ACC112 (cell line): Measurements from ENCODE around the gene CFAP91.
A peak's percentile ranks its signal among the peaks of the same experiment; 100 is the strongest.

Source experiments
- H2AFZ ChIP-seq: fragments of 200-600 bp; sonication (generic); one replicate; pipeline ENCODE4 v1.6.0; 2017; ENCODE audit warnings: antibody characterized with exemption, low read length; ENCODE audit not compliant: unreplicated experiment
- H3K27ac ChIP-seq: fragments of 200-600 bp; sonication (generic); 2 replicates; pipeline ENCODE4 v1.5.1; 2014; ENCODE audit warnings: low read depth, mild to moderate bottlenecking, antibody characterized with exemption, low read length, moderate library complexity
- H3K27me3 ChIP-seq: fragments of 200-600 bp; sonication (generic); 2 replicates; pipeline ENCODE4 v1.6.1; 2014; ENCODE audit warnings: mild to moderate bottlenecking, antibody characterized with exemption, low read length, moderate library complexity, mixed read lengths; ENCODE audit not compliant: insufficient read depth
- H3K36me3 ChIP-seq: fragments of 200-600 bp; sonication (generic); 2 replicates; pipeline ENCODE4 v1.6.1; 2016; ENCODE audit warnings: mild to moderate bottlenecking, antibody characterized with exemption, low read length, moderate library complexity, mixed read lengths; ENCODE audit not compliant: insufficient read depth
- H3K4me1 ChIP-seq: fragments of 200-600 bp; sonication (generic); one replicate; pipeline ENCODE4 v1.6.1; 2016; ENCODE audit warnings: low read length, mixed read lengths; ENCODE audit not compliant: insufficient read depth, unreplicated experiment, control insufficient read depth
- H3K4me3 ChIP-seq: fragments of 200-600 bp; sonication (generic); 2 replicates; pipeline ENCODE4 v1.5.1; 2014; ENCODE audit warnings: mild to moderate bottlenecking, low read depth, low read length
- H3K79me2 ChIP-seq: fragments of 200-600 bp; sonication (generic); one replicate; pipeline ENCODE4 v1.6.0; 2016; ENCODE audit warnings: low read length; ENCODE audit not compliant: control insufficient read depth, unreplicated experiment, insufficient read depth

CFAP91 gene

GRCh38 chr3:119679874-119680273 lies 22.9 kb upstream of the CFAP91 start:
- no peak overlapping the region for H3K27ac ChIP-seq
- H3K4me1 ChIP-seq: peaks cover 18% of the 10 kb centered on the region
- H3K36me3 ChIP-seq: no peaks in the 10 kb centered on the region
- H3K79me2 ChIP-seq: peaks cover 18% of the 10 kb centered on the region
- no peak overlapping the region for H3K4me3 ChIP-seq
- no peaks in the 10 kb centered on the region for H3K27me3 ChIP-seq
- no peak overlapping the region for H2AFZ ChIP-seq

GRCh38 chr3:119681279-119681678 lies 21.5 kb upstream of the CFAP91 start:
- H3K27me3 ChIP-seq: no peaks in the 10 kb centered on the region
- no peak overlapping the region for H3K27ac ChIP-seq
- H3K79me2 ChIP-seq: peaks cover 4% of the 10 kb centered on the region
- no peaks in the 10 kb centered on the region for H3K36me3 ChIP-seq
- peaks cover 5% of the 10 kb centered on the region for H3K4me1 ChIP-seq
- no peak overlapping the region for H3K4me3 ChIP-seq
- no peak overlapping the region for H2AFZ ChIP-seq

DNA sequence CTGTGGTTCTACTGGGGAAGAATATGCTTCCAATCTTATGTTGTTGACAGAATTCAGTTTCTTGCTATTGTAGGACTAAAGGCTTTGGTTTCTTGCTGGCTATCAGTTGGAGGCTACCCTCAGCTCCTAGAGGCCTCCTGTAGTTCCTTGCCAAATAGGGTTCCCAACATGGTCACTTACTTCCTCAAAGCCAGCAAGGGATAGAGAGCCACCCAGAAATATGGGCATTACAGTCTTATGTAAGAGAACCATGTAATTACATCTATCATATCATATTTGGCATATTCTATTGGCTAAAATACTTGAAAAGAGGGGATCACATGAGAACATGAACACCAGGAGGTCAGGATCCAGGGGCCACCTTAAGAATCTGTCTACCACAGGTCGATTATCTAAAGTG lies 19.4 kb upstream of the CFAP91 start:
- Histone ChIP-seq H3K27ac (no peak overlapping the region), H2AFZ (no peak overlapping the region), H3K79me2 (no peaks in the 10 kb centered on the region), H3K36me3 (no peaks in the 10 kb centered on the region), H3K4me1 (no peaks in the 10 kb centered on the region), H3K4me3 (no peak overlapping the region), H3K27me3 (no peaks in the 10 kb centered on the region)

- Histone ChIP-seq H3K4me3 (no peak overlapping the region), H3K36me3 (no peaks in the 10 kb centered on the region), H3K79me2 (no peaks in the 10 kb centered on the region), H3K27me3 (peaks cover 4% of the 10 kb centered on the region; the same call in 1 of the 2 replicates), H3K27ac (no peak overlapping the region), H3K4me1 (no peaks in the 10 kb centered on the region), H2AFZ (no peak overlapping the region)
Measured at GRCh38 chr3:119690043-119690656, 12.7 kb upstream of the CFAP91 start.

GRCh38 chr3:119695480-119695879 lies 7.3 kb upstream of the CFAP91 start:
- peaks cover 4% of the 10 kb centered on the region; the same call in 1 of the 2 replicates for H3K27me3 ChIP-seq
- no peaks in the 10 kb centered on the region for H3K79me2 ChIP-seq
- no peaks in the 10 kb centered on the region for H3K36me3 ChIP-seq
- no peak overlapping the region for H3K27ac ChIP-seq
- H3K4me3 ChIP-seq: no peak overlapping the region
- no peaks in the 10 kb centered on the region for H3K4me1 ChIP-seq
- H2AFZ ChIP-seq: no peak overlapping the region

GRCh38 chr3:119697394-119697793 lies 5.4 kb upstream of the CFAP91 start:
- Histone ChIP-seq H3K27me3 (peaks cover 4% of the 10 kb centered on the region; the same call in 1 of the 2 replicates), H3K4me1 (peaks cover 7% of the 10 kb centered on the region), H3K36me3 (no peaks in the 10 kb centered on the region), H3K27ac (no peak overlapping the region), H2AFZ (no peak overlapping the region), H3K79me2 (no peaks in the 10 kb centered on the region), H3K4me3 (no peak overlapping the region)

DNA sequence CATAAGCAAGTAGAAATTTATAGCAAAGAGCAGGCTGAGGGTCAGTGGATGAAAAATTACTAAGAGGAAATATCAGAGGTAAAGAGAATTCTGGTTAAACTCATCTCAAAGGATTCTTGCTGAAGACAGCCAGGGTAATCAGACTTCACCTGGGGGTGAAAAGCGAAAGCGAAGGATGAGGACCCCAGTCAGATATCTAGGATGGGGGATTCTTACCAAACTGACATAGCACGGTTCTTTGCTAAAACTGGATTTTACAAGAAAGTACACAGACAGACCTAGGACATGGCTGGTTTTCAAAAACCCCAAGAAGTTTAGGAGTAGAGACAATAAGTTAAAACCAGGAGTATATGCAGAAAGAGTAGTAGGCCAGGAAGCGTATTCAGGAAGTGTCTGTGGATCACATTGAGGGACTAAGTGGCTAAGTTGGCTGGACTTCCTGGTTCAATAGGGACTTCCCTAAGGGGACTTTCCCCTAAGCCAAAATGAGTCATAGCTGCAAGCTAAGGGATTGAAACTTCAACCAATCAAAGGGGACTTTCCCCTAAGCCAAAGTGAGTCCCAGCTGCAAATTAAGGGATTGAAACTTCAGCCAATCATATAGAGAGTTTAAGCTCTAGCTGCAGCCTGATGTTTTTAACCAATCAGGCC lies 2.4 kb upstream of the CFAP91 start:
- Histone ChIP-seq H3K4me3 (no peak overlapping the region), H3K4me1 (peaks cover 10% of the 10 kb centered on the region), H3K27me3 (peaks cover 4% of the 10 kb centered on the region; the same call in 1 of the 2 replicates), H3K36me3 (no peaks in the 10 kb centered on the region), H3K79me2 (no peaks in the 10 kb centered on the region), H2AFZ (peak overlapping the region; percentile 57), H3K27ac (peak overlapping the region; percentile 35; the same call in 1 of the 2 replicates)

- H3K79me2 ChIP-seq: no peaks in the 10 kb centered on the region
- peak overlapping the region; percentile 54 for H2AFZ ChIP-seq
- peaks cover 10% of the 10 kb centered on the region for H3K4me1 ChIP-seq
- peaks cover 4% of the 10 kb centered on the region; the same call in 1 of the 2 replicates for H3K27me3 ChIP-seq
- H3K36me3 ChIP-seq: no peaks in the 10 kb centered on the region
- no peak overlapping the region for H3K4me3 ChIP-seq
- H3K27ac ChIP-seq: no peak overlapping the region
Measured at GRCh38 chr3:119700920-119701734, 1.7 kb upstream of the CFAP91 start.

GRCh38 chr3:119703820-119704531 lies 1.2 kb downstream of the CFAP91 start:
- Histone ChIP-seq H2AFZ (peak overlapping the region; percentile 93), H3K36me3 (no peaks in the 10 kb centered on the region), H3K4me1 (peaks cover 10% of the 10 kb centered on the region), H3K27me3 (peaks cover 4% of the 10 kb centered on the region; the same call in 1 of the 2 replicates), H3K27ac (no peak overlapping the region), H3K79me2 (no peaks in the 10 kb centered on the region), H3K4me3 (no peak overlapping the region; the same call in 1 of the 2 replicates)

- no peaks in the 10 kb centered on the region for H3K4me1 ChIP-seq
- no peak overlapping the region for H3K4me3 ChIP-seq
- H2AFZ ChIP-seq: no peak overlapping the region
- H3K36me3 ChIP-seq: no peaks in the 10 kb centered on the region
- H3K27me3 ChIP-seq: no peaks in the 10 kb centered on the region
- H3K79me2 ChIP-seq: no peaks in the 10 kb centered on the region
- no peak overlapping the region for H3K27ac ChIP-seq
Measured at GRCh38 chr3:119715105-119715504, 12.3 kb downstream of the CFAP91 start.
